Lower lobe of right lung (tissue), 2 donors: ENCODE results near the gene VWA7. TPM values are rescaled to one million over a fixed set of nuclear protein-coding genes. Genes with fewer than 3 reads are reported as not detected.

Experiments
- ATAC-seq, 2 donors: fragments of 200-7000 bp; cut with Tn5 transposase; one replicate each; pipeline ENCODE4 v1.9.1; 2020 to 2022; ENCODE audit warnings: mild to moderate bottlenecking in 2 of 2, moderate library complexity in 2 of 2
- DNase-seq: peaks from one replicate; pipeline ENCODE4 v3.0.0-alpha.2; 2020
- H3K27ac ChIP-seq: fragments of 200-600 bp; one replicate; pipeline ENCODE4 v1.8.0; 2022
- H3K27me3 ChIP-seq: fragments of 200-600 bp; one replicate; pipeline ENCODE4 v1.8.0; 2022; ENCODE audit warnings: low read depth
- H3K36me3 ChIP-seq: fragments of 200-600 bp; one replicate; pipeline ENCODE4 v1.8.0; 2022; ENCODE audit warnings: mild to moderate bottlenecking
- H3K4me1 ChIP-seq: fragments of 200-600 bp; one replicate; pipeline ENCODE4 v1.8.0; 2022
- H3K4me3 ChIP-seq: fragments of 200-600 bp; one replicate; pipeline ENCODE4 v1.8.0; 2022; ENCODE audit warnings: mild to moderate bottlenecking
- H3K9me3 ChIP-seq: fragments of 200-600 bp; one replicate; pipeline ENCODE4 v1.8.0; 2022
- CTCF ChIP-seq: fragments of 200-600 bp; IDR thresholded peaks from one replicate; pipeline ENCODE4 v1.8.0; 2022; ENCODE audit warnings: antibody characterized with exemption, mild to moderate bottlenecking
- intact Hi-C: fragments of 100-400 bp; cut with DNase I; formaldehyde crosslinking; loops from one replicate; pipeline ENCODE4 v1.11.0; 2022
- total RNA-seq: library from RNA; stranded (reverse); fragmentation: NEBNext Ultra II Directional; extraction: Animal tissue kit (Norgen Biotek cat#: 25700); gene quantifications from one replicate; pipeline ENCODE4 v1.2.1, GENCODE V29; 2021
- donor health status: DM: no; HTN: yes; CAD: no; lungs with severe emphysema.

Gene VWA7
- total RNA-seq, 1 donor from 2014 or later: 4.2 TPM

GRCh38 chr6:31775184-31775583 is 1.9 kb downstream of the VWA7 start:
- TF ChIP-seq CTCF: no peak
- Histone ChIP-seq H3K27ac (no peak overlapping the region), H3K4me3 (no peak overlapping the region), H3K36me3 (peaks cover 20% of the 10 kb centered on the region), H3K27me3 (no peaks in the 10 kb centered on the region), H3K4me1 (peaks cover 13% of the 10 kb centered on the region), H3K9me3 (no peaks in the 10 kb centered on the region)
- intact Hi-C loops: no loop called here
- ATAC-seq: no peak
- DNase-seq: no peak

- peaks cover 20% of the 10 kb centered on the region for H3K4me1 ChIP-seq
- ATAC-seq (no peak), DNase-seq (no peak)
- intact Hi-C loops: no loop called here
- no peak overlapping the region for H3K27ac ChIP-seq
- no peaks in the 10 kb centered on the region for H3K36me3 ChIP-seq
- TF ChIP-seq CTCF: no peak
- H3K27me3 ChIP-seq: no peaks in the 10 kb centered on the region
- no peak overlapping the region for H3K4me3 ChIP-seq
- H3K9me3 ChIP-seq: no peaks in the 10 kb centered on the region
Measured at GRCh38 chr6:31771992-31772358, 5.2 kb downstream of the VWA7 start.

GRCh38 chr6:31770860-31771259 is 6.3 kb downstream of the VWA7 start:
- H3K27ac ChIP-seq: no peak overlapping the region
- ATAC-seq (no peak), DNase-seq (no peak)
- no peak for TF ChIP-seq CTCF
- no peak overlapping the region for H3K4me3 ChIP-seq
- H3K9me3 ChIP-seq: no peaks in the 10 kb centered on the region
- no peaks in the 10 kb centered on the region for H3K36me3 ChIP-seq
- intact Hi-C loops: no loop called here
- peaks cover 17% of the 10 kb centered on the region for H3K4me1 ChIP-seq
- H3K27me3 ChIP-seq: no peaks in the 10 kb centered on the region

DNA sequence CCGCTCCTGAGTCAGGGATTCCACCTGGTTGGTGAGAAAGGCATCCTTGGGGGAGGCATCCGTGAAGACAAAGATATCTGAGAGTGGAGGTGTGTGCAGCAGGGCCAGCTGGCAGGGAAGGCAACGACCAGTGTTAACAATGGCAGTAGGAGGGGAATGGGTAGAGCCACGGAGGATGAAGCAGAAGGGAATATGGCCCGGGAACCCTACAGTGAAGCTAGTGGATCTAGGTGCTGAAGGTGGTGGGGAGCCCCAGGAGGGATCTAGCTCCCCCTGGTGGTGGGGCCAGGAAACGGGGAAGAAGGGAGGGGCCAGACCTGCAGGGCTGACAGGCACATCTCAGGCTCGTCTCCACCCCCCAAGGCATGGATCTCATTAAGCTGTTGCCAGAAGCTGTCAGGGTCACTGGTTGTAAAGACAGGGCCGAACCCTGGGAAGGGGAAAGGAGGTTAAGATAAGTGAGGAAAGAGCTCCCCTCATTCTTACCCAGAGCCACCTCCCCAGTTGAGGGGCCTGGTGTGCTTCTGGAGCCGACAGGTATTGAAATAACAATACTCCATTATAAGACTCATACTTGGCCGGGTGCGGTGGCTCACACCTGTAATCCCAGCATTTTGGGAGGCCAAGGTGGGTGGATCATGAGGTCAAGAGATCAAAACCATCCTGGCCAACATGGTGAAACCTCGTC is 7.3 kb downstream of the VWA7 start:
- H3K9me3 ChIP-seq: no peaks in the 10 kb centered on the region
- no peak overlapping the region for H3K4me3 ChIP-seq
- no peaks in the 10 kb centered on the region for H3K27me3 ChIP-seq
- peak; percentile 90 for TF ChIP-seq CTCF
- intact Hi-C loops: no loop called here
- ATAC-seq: peak; percentile 90 to 92
- no peak overlapping the region for H3K27ac ChIP-seq
- H3K36me3 ChIP-seq: no peaks in the 10 kb centered on the region
- peak; percentile 88 for DNase-seq
- H3K4me1 ChIP-seq: peaks cover 17% of the 10 kb centered on the region

DNA sequence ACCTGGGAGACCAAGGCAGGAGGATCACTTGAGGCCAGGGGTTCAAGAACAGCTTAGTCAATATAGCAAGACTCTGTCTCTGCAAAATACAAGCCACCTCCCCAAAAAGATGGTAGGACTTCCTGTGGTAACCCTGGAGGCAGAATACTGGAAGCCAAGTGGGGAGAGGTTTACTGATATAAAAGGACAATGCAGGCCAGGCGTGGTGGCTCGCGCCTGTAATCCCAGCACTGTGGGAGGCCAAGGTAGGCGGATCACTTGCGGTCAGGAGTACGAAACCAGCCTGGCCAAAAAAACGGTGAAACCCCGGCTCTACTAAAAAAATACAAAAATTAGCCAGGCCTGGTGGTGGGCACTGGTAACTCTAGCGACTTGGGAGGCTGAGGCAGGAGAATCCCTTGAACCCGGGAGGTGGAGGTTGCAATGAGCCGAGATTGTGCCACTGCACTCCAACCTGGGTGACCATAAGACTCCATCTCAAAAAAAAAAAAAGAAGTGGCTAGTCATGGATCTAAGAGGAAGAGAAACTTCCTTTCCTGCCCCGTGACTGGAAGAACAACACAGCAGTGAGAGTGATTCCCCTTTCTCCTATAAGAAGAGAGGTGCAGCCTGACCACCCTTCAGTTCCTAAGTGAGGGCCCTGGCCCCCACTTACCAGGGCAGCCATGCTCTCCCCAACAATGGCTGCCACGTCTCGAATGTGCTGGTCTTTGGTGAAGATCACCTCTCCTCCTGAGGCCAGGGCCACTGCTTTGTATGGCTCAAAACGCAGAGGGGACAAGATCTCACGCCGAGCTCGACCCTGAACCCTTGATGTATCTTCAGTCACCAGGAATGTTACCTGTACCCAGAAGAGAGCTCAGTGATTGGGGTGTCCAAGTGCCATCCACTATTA is 8.5 kb downstream of the VWA7 start:
- no peaks in the 10 kb centered on the region for H3K36me3 ChIP-seq
- ATAC-seq: peak; percentile 40 to 54
- TF ChIP-seq CTCF: no peak
- intact Hi-C loops: no loop called here
- no peak overlapping the region for H3K4me3 ChIP-seq
- no peaks in the 10 kb centered on the region for H3K9me3 ChIP-seq
- no peak for DNase-seq
- H3K4me1 ChIP-seq: peaks cover 17% of the 10 kb centered on the region
- peak overlapping the region; percentile 36 for H3K27ac ChIP-seq
- H3K27me3 ChIP-seq: no peaks in the 10 kb centered on the region
